ENCODE data around the gene SIX3.

The SIX3 gene

GRCh38 chr2:44972771-44973535 lies 31.5 kb downstream of the SIX3 start:
- DNase-seq (ENCODE audit: low read depth, low spot score) = no peak
- Histone ChIP-seq H3K4me3 (ENCODE audit: low read length) (no peak overlapping the region), H3K4me1 (ENCODE audit: control insufficient read depth, insufficient read depth, low read length) (peaks cover 3% of the 10 kb centered on the region; the same call in 1 of the 2 replicates), H3K36me3 (ENCODE audit: control insufficient read depth, insufficient read depth, low read length) (no peaks in the 10 kb centered on the region), H3K27ac (ENCODE audit: low read length) (no peak overlapping the region), H3K27me3 (ENCODE audit: control insufficient read depth, insufficient read depth, low read length) (no peaks in the 10 kb centered on the region), H3K9me3 (ENCODE audit: control insufficient read depth, insufficient read depth, low read length) (no peaks in the 10 kb centered on the region)
- WGBS (ENCODE audit: insufficient coverage, insufficient read length) = no CpG with 5 or more reads among the region's 11 CpGs

- no CpG with 5 or more reads among the region's 6 CpGs for WGBS (ENCODE audit: insufficient coverage, insufficient read length)
- Histone ChIP-seq H3K36me3 (ENCODE audit: control insufficient read depth, insufficient read depth, low read length) (no peaks in the 10 kb centered on the region), H3K27me3 (ENCODE audit: control insufficient read depth, insufficient read depth, low read length) (no peaks in the 10 kb centered on the region), H3K4me3 (ENCODE audit: low read length) (no peak overlapping the region), H3K9me3 (ENCODE audit: control insufficient read depth, insufficient read depth, low read length) (no peaks in the 10 kb centered on the region), H3K4me1 (ENCODE audit: control insufficient read depth, insufficient read depth, low read length) (peaks cover 3% of the 10 kb centered on the region; the same call in 1 of the 2 replicates), H3K27ac (ENCODE audit: low read length) (no peak overlapping the region)
- DNase-seq (ENCODE audit: low read depth, low spot score) = no peak
These were observed 32.7 kb downstream of the SIX3 start for GRCh38 chr2:44974064-44974715.

DNA sequence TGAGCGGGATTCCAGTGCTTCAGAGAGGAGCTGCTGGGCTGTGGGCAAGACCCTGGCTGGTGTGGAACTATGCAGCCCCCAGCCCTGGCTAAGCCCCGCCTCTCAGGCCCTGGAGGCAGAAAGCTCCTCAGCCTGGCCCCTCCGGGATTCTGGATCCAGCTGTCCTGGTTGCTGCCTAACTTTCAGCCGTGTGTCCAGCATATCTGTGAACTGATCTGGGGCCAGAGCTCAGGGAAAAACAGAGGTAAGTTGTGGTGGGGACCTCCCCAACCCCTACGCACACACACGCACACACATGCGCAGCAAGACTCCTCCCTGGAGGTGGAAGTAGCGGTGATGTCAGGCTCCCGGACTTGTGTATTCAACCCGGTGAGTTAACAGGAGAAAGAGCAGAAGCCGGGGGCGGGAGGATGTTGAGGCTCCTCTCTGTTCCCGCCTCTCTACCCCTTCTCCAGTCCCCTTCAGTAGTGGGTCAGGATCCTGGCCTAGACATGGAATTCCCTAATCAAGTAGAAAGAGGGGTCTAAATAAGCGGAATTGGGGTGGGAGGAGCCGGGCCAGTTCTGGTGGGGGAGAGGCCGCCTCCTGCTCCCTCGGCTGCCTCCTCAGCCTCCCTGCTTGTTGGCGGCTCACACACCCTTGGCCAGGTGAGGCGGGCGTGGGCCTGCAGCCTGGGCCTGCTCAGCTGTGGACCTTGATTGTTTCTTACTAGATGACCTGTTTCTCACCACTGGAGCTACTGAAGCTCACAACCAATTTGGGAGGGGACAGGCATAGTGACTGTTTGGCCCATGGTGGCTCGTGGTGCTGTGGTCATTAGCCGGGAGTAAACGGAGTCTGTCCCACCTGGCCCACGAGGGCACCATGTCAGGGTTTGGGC lies 34.3 kb downstream of the SIX3 start:
- H3K27me3 ChIP-seq (ENCODE audit: control insufficient read depth, insufficient read depth, low read length) = no peaks in the 10 kb centered on the region
- no CpG with 5 or more reads among the region's 24 CpGs for WGBS (ENCODE audit: insufficient coverage, insufficient read length)
- no peaks in the 10 kb centered on the region for H3K36me3 ChIP-seq (ENCODE audit: control insufficient read depth, insufficient read depth, low read length)
- no peaks in the 10 kb centered on the region for H3K9me3 ChIP-seq (ENCODE audit: control insufficient read depth, insufficient read depth, low read length)
- H3K4me1 ChIP-seq (ENCODE audit: control insufficient read depth, insufficient read depth, low read length) = peaks cover 4% of the 10 kb centered on the region; the same call in 1 of the 2 replicates
- no peak overlapping the region for H3K4me3 ChIP-seq (ENCODE audit: low read length)
- DNase-seq (ENCODE audit: low read depth, low spot score) = no peak
- H3K27ac ChIP-seq (ENCODE audit: low read length) = no peak overlapping the region

GRCh38 chr2:44979581-44979980 lies 38.1 kb downstream of the SIX3 start:
- H3K9me3 ChIP-seq (ENCODE audit: control insufficient read depth, insufficient read depth, low read length) = no peaks in the 10 kb centered on the region
- no CpG with 5 or more reads among the region's 11 CpGs for WGBS (ENCODE audit: insufficient coverage, insufficient read length)
- no peak overlapping the region for H3K27ac ChIP-seq (ENCODE audit: low read length)
- 0 out of 2 replicates have a peak, but pooled peaks cover 2% of the 10 kb centered on the region for H3K4me1 ChIP-seq (ENCODE audit: control insufficient read depth, insufficient read depth, low read length)
- H3K36me3 ChIP-seq (ENCODE audit: control insufficient read depth, insufficient read depth, low read length) = no peaks in the 10 kb centered on the region
- H3K4me3 ChIP-seq (ENCODE audit: low read length) = no peak overlapping the region
- no peaks in the 10 kb centered on the region for H3K27me3 ChIP-seq (ENCODE audit: control insufficient read depth, insufficient read depth, low read length)
- DNase-seq (ENCODE audit: low read depth, low spot score) = no peak

DNA sequence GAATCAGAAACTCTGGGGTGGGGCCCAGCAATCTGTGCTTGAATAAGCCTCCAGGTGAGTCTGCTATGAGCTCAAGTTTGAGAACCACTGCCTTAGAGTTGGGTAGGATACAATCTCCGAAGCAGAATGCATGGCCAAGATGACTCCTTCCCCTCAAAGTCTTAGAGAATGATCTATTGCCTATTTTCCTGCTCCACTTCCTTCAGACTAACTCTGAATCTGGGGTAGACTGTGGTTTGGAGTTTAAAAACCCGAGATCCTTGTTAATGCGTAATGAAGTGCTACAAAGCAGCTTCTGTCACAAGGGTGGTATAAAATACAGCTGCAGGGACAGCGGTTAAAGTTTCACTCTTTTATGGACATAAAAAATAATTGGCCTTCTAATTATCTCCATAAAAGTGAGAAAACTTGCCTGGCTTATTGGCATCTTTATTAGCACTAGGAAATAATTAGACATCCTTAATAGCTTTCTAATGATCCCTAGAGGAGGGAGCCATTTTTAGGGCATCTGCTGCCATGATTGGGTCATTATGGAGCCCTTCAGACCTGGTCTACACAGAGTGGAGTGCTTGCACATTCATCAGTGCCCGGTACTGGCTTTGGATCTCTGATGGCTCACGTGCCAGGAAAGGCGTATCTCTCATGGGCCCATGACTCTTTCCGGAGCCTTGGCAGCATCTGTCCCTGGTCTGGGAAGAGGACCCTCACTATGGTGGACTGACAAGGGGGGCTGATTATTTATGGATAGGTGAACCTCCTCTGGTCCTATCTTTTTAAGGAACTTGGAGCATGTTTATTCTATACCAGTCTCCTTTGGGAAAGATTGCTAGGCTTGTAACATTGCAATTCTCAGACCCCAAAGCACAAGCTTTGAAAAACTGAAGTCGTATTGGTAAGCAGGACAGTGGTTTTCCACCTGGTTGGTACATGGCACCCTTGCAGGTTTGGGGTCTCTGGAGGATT lies 39.5 kb downstream of the SIX3 start:
- Histone ChIP-seq H3K27me3 (ENCODE audit: control insufficient read depth, insufficient read depth, low read length) (no peaks in the 10 kb centered on the region), H3K4me1 (ENCODE audit: control insufficient read depth, insufficient read depth, low read length) (0 out of 2 replicates have a peak, but pooled peaks cover 2% of the 10 kb centered on the region), H3K9me3 (ENCODE audit: control insufficient read depth, insufficient read depth, low read length) (no peaks in the 10 kb centered on the region), H3K4me3 (ENCODE audit: low read length) (no peak overlapping the region), H3K27ac (ENCODE audit: low read length) (no peak overlapping the region), H3K36me3 (ENCODE audit: control insufficient read depth, insufficient read depth, low read length) (no peaks in the 10 kb centered on the region)
- no peak for DNase-seq (ENCODE audit: low read depth, low spot score)
- no CpG with 5 or more reads among the region's 9 CpGs for WGBS (ENCODE audit: insufficient coverage, insufficient read length)

- no peak for DNase-seq (ENCODE audit: low read depth, low spot score)
- no peaks in the 10 kb centered on the region for H3K36me3 ChIP-seq (ENCODE audit: control insufficient read depth, insufficient read depth, low read length)
- H3K27ac ChIP-seq (ENCODE audit: low read length) = no peak overlapping the region
- WGBS (ENCODE audit: insufficient coverage, insufficient read length) = no CpG with 5 or more reads among the region's 14 CpGs
- H3K27me3 ChIP-seq (ENCODE audit: control insufficient read depth, insufficient read depth, low read length) = no peaks in the 10 kb centered on the region
- H3K4me1 ChIP-seq (ENCODE audit: control insufficient read depth, insufficient read depth, low read length) = 0 out of 2 replicates have a peak, but pooled peaks cover 2% of the 10 kb centered on the region
- no peak overlapping the region for H3K4me3 ChIP-seq (ENCODE audit: low read length)
- no peaks in the 10 kb centered on the region for H3K9me3 ChIP-seq (ENCODE audit: control insufficient read depth, insufficient read depth, low read length)
These were observed 40.2 kb downstream of the SIX3 start for GRCh38 chr2:44981714-44982108.

GRCh38 chr2:44983836-44984604 lies 42.5 kb downstream of the SIX3 start:
- no peaks in the 10 kb centered on the region for H3K27me3 ChIP-seq (ENCODE audit: control insufficient read depth, insufficient read depth, low read length)
- no peaks in the 10 kb centered on the region for H3K36me3 ChIP-seq (ENCODE audit: control insufficient read depth, insufficient read depth, low read length)
- DNase-seq (ENCODE audit: low read depth, low spot score) = no peak
- WGBS (ENCODE audit: insufficient coverage, insufficient read length) = 100% methylated on average over 1 of the region's 9 CpGs
- 0 out of 2 replicates have a peak, but pooled peaks cover 2% of the 10 kb centered on the region for H3K4me1 ChIP-seq (ENCODE audit: control insufficient read depth, insufficient read depth, low read length)
- no peak overlapping the region for H3K27ac ChIP-seq (ENCODE audit: low read length)
- no peaks in the 10 kb centered on the region for H3K9me3 ChIP-seq (ENCODE audit: control insufficient read depth, insufficient read depth, low read length)
- H3K4me3 ChIP-seq (ENCODE audit: low read length) = no peak overlapping the region

- Histone ChIP-seq H3K9me3 (ENCODE audit: control insufficient read depth, insufficient read depth, low read length) (no peaks in the 10 kb centered on the region), H3K27me3 (ENCODE audit: control insufficient read depth, insufficient read depth, low read length) (no peaks in the 10 kb centered on the region), H3K4me3 (ENCODE audit: low read length) (no peak overlapping the region), H3K4me1 (ENCODE audit: control insufficient read depth, insufficient read depth, low read length) (no peaks in the 10 kb centered on the region), H3K36me3 (ENCODE audit: control insufficient read depth, insufficient read depth, low read length) (no peaks in the 10 kb centered on the region), H3K27ac (ENCODE audit: low read length) (no peak overlapping the region)
- no CpG with 5 or more reads among the region's 2 CpGs for WGBS (ENCODE audit: insufficient coverage, insufficient read length)
- no peak for DNase-seq (ENCODE audit: low read depth, low spot score)
These were observed 47.7 kb downstream of the SIX3 start for GRCh38 chr2:44989176-44989575.

- no CpG with 5 or more reads among the region's 1 CpG for WGBS (ENCODE audit: insufficient coverage, insufficient read length)
- no peak overlapping the region for H3K27ac ChIP-seq (ENCODE audit: low read length)
- H3K4me3 ChIP-seq (ENCODE audit: low read length) = no peak overlapping the region
- H3K4me1 ChIP-seq (ENCODE audit: control insufficient read depth, insufficient read depth, low read length) = no peaks in the 10 kb centered on the region
- peaks cover 13% of the 10 kb centered on the region; the same call in 1 of the 2 replicates for H3K27me3 ChIP-seq (ENCODE audit: control insufficient read depth, insufficient read depth, low read length)
- H3K9me3 ChIP-seq (ENCODE audit: control insufficient read depth, insufficient read depth, low read length) = no peaks in the 10 kb centered on the region
- no peaks in the 10 kb centered on the region for H3K36me3 ChIP-seq (ENCODE audit: control insufficient read depth, insufficient read depth, low read length)
- no peak for DNase-seq (ENCODE audit: low read depth, low spot score)
These were observed 52.9 kb downstream of the SIX3 start for GRCh38 chr2:44994377-44994776.
